ENCODE data around the gene DMXL2. TPM values are rescaled to one million over a fixed set of nuclear protein-coding genes. Genes with fewer than 3 reads are reported as not detected.
A peak's percentile ranks its signal among the peaks of the same experiment; 100 is the strongest.

Gene DMXL2
- total and polyA plus RNA-seq, 9 of the 15 experiments (the other 6 are each of a cell fraction or from before 2014, with no cell fraction given), result 9.3 to 57.7 (median 30.7) TPM

DNA sequence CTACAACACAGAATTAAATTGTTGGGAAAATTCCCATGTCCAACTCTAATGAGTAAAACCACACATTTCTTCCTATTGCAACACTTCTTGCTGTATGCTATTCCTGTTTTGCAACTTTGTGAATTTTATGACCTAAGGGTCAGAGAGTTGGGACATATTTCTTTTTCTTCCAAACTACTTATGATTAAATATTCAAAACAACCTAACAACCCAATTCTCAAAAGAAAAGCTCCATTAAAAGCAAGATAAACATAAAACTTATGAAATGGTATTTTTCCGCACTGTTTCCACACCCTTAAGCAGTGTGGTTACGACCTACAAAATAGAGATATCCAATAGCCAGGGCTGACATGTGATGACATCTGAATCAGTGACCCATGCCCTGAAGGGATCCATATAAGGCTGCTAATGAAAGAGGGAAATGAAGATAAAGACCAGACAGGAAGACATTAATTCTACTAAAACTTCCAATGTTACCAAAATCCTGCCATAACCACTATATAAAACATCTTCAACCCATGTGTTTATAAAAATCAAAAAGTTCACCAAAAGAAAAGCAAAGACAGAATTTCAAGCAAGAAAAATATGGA, 45.6 kb downstream of the DMXL2 start (continued):
- TF ChIP-seq EP300 (IDR thresholded peaks at IDR 0.05; ENCODE audit: low read length) (no peak), CREM (IDR thresholded peaks at IDR 0.05; ENCODE audit: low read depth) (no peak), MCM3 (IDR thresholded peaks at IDR 0.05) (no peak), SIRT6 (IDR thresholded peaks at IDR 0.05; ENCODE audit: low read depth, low read length) (no peak), ARHGAP35 (IDR thresholded peaks at IDR 0.05; ENCODE audit: partially characterized antibody) (no peak), FOXA1 (IDR thresholded peaks at IDR 0.05; ENCODE audit: borderline replicate concordance) (no peak), TEAD4 (IDR thresholded peaks at IDR 0.05; ENCODE audit: low read length) (peak; percentile 51; the same call in 1 of the 2 replicates), TEAD4 (CRISPR knock-in tag; IDR thresholded peaks at IDR 0.05; ENCODE audit: borderline replicate concordance) (no peak), RBBP5 (IDR thresholded peaks at IDR 0.05; ENCODE audit: borderline replicate concordance, insufficient read depth, low read length, poor library complexity, severe bottlenecking) (no peak), GATA2 (CRISPR knock-in tag; IDR thresholded peaks at IDR 0.05) (no peak), KLF6 (CRISPR knock-in tag; IDR thresholded peaks at IDR 0.05; ENCODE audit: borderline replicate concordance) (no peak), KLF16 (IDR thresholded peaks at IDR 0.05) (no peak), SMARCE1 (IDR thresholded peaks at IDR 0.05) (no peak; the same call in 1 of the 2 replicates), CCNT2 (IDR thresholded peaks at IDR 0.05; ENCODE audit: borderline replicate concordance, extremely low read depth, insufficient read length, low read depth, low read length) (no peak), TSHZ1 (CRISPR knock-in tag; IDR thresholded peaks at IDR 0.05) (no peak), CSDE1 (IDR thresholded peaks at IDR 0.05) (0 out of 4 replicates have a peak, but pooled peaks of 1 of the 2 experiments have one; percentile 21), JUND (IDR thresholded peaks at IDR 0.05; ENCODE audit: borderline replicate concordance, low read depth, low read length) (no peak), JUND (tag; IDR thresholded peaks at IDR 0.05; ENCODE audit: borderline replicate concordance, low read depth, low read length) (no peak), TRIM28 (IDR thresholded peaks at IDR 0.05) (no peak), TBL1XR1 (IDR thresholded peaks at IDR 0.05; ENCODE audit: low read length in 2 of 2) (no peak), POLR3G (IDR thresholded peaks at IDR 0.05; ENCODE audit: extremely low read depth, insufficient read length, insufficient replicate concordance) (no peak), LCOR (CRISPR knock-in tag; IDR thresholded peaks at IDR 0.05) (no peak), RBM14 (IDR thresholded peaks at IDR 0.05; ENCODE audit: borderline replicate concordance, insufficient read depth, low read depth, low read length) (no peak)
- TF ChIP-seq, protein P1, sequence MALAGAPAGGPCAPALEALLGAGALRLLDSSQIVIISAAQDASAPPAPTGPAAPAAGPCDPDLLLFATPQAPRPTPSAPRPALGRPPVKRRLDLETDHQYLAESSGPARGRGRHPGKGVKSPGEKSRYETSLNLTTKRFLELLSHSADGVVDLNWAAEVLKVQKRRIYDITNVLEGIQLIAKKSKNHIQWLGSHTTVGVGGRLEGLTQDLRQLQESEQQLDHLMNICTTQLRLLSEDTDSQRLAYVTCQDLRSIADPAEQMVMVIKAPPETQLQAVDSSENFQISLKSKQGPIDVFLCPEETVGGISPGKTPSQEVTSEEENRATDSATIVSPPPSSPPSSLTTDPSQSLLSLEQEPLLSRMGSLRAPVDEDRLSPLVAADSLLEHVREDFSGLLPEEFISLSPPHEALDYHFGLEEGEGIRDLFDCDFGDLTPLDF (CRISPR knock-in tag; IDR thresholded peaks at IDR 0.05), result no peak
- TF ChIP-seq, protein P2, sequence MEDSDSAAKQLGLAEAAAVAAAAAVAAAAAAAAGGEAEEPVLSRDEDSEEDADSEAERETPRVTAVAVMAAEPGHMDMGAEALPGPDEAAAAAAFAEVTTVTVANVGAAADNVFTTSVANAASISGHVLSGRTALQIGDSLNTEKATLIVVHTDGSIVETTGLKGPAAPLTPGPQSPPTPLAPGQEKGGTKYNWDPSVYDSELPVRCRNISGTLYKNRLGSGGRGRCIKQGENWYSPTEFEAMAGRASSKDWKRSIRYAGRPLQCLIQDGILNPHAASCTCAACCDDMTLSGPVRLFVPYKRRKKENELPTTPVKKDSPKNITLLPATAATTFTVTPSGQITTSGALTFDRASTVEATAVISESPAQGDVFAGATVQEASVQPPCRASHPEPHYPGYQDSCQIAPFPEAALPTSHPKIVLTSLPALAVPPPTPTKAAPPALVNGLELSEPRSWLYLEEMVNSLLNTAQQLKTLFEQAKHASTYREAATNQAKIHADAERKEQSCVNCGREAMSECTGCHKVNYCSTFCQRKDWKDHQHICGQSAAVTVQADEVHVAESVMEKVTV (CRISPR knock-in tag; IDR thresholded peaks at IDR 0.05), result no peak
